PC-9 (cell line): ENCODE measurements around the gene RABIF.

Source experiments
- CTCF ChIP-seq: fragments of 200-600 bp; sonication (generic); conservative IDR thresholded peaks from 2 replicates; pipeline ENCODE4 v1.6.1; 2017; ENCODE audit warnings: mixed run types, antibody characterized with exemption, mild to moderate bottlenecking, moderate library complexity
- EZH2 ChIP-seq: fragments of 200-600 bp; sonication (generic); IDR thresholded peaks from 2 replicates; pipeline ENCODE4 v1.8.0; 2017; ENCODE audit warnings: antibody characterized with exemption, low read depth

- TF ChIP-seq EZH2 (no peak), CTCF (no peak)
Observed at GRCh38 chr1:202935844-202936243, 46.9 kb upstream of the RABIF start.
